Natural killer cell (primary cell): ENCODE results near the gene AP1M1. TPM values are rescaled to one million over a fixed set of nuclear protein-coding genes. Genes with fewer than 3 reads are reported as not detected.

Experiments
- ATAC-seq, 3 donors: fragments of 150-1000 bp in 2 of 3; fragments of 200-7000 bp in 1 of 3; cut with Tn5 transposase; 1 replicate in 1 of 3; 2 replicates in 2 of 3; pipeline ENCODE4 v1.10.0; 2021; ENCODE audit warnings: mild to moderate bottlenecking in 2 of 3, moderate library complexity in 2 of 3
- DNase-seq, 2 donors: peaks; one replicate each; pipeline versions ENCODE4 v3.0.0 to v3.0.0-alpha.2; 2013 to 2021; ENCODE audit warnings: mixed read lengths in 1 of 2
- H3K27ac ChIP-seq: one replicate; pipeline ENCODE4 v1.5.1; 2013; ENCODE audit warnings: mild to moderate bottlenecking, low read length
- H3K27me3 ChIP-seq: one replicate; pipeline ENCODE4 v1.6.1; 2013; ENCODE audit warnings: low read length; ENCODE audit not compliant: control insufficient read depth, insufficient read depth
- H3K36me3 ChIP-seq: one replicate; pipeline ENCODE4 v1.6.1; 2013; ENCODE audit warnings: low read length; ENCODE audit not compliant: control insufficient read depth, insufficient read depth
- H3K4me1 ChIP-seq: one replicate; pipeline ENCODE4 v1.6.1; 2013; ENCODE audit warnings: low read length; ENCODE audit not compliant: control insufficient read depth, insufficient read depth
- H3K4me3 ChIP-seq: one replicate; pipeline ENCODE4 v1.5.1; 2013; ENCODE audit warnings: low read length
- H3K9me3 ChIP-seq: one replicate; pipeline ENCODE4 v1.6.1; 2013; ENCODE audit warnings: low read length; ENCODE audit not compliant: control insufficient read depth, insufficient read depth
- H3K27ac Mint-ChIP-seq, 2 donors: one replicate each; pipeline ENCODE4 v1.8.0; 2022; ENCODE audit warnings: mild to moderate bottlenecking in 2 of 2, mixed read lengths in 2 of 2, moderate library complexity in 1 of 2
- H3K27me3 Mint-ChIP-seq, 2 donors: one replicate each; pipeline ENCODE4 v1.8.0; 2022; ENCODE audit warnings: low read depth in 2 of 2, mixed read lengths in 2 of 2
- H3K36me3 Mint-ChIP-seq: one replicate; pipeline ENCODE4 v1.8.0; 2022; ENCODE audit warnings: mixed read lengths
- H3K4me1 Mint-ChIP-seq, 2 donors: one replicate each; pipeline ENCODE4 v1.8.0; 2022; ENCODE audit warnings: mixed read lengths in 2 of 2
- H3K4me3 Mint-ChIP-seq: one replicate; pipeline ENCODE4 v1.8.0; 2022; ENCODE audit warnings: mild to moderate bottlenecking, moderate library complexity, mixed read lengths
- H3K9me3 Mint-ChIP-seq, 2 donors: one replicate each; pipeline ENCODE4 v1.8.0; 2022; ENCODE audit warnings: mixed read lengths in 2 of 2
- WGBS: methylation state at CpG from one replicate; pipeline ENCODE4 v1.1.7; 2013; ENCODE audit warnings: missing lambda C conversion rate; ENCODE audit not compliant: insufficient coverage; 5-methylcytosine and 5-hydroxymethylcytosine counted together
- intact Hi-C: fragments of 100-400 bp; cut with micrococcal nuclease; formaldehyde crosslinking; loops from one replicate; pipeline ENCODE4 v1.14.2; 2022
- total RNA-seq, 4 donors: library from RNA; stranded (reverse); fragments of 120-200 nt in 1 of 4; gene quantifications; one replicate each; pipeline versions ENCODE4 v1.2.3 to v1.2.4, GENCODE V29; 2013 to 2022
- TF ChIP-seq, protein P1 (sequence below): fragments of 200-600 bp; IDR thresholded peaks from one replicate; pipeline ENCODE4 v1.8.0; 2022; ENCODE audit warnings: antibody characterized with exemption

The AP1M1 gene
- total RNA-seq, 3 donors from 2014 or later (not counting 1 experiment from before 2014, with no cell fraction given), result 99.0 to 124 (median 100) TPM

- intact Hi-C loops, result no loop called here
- no peak overlapping the region for H3K4me3 Mint-ChIP-seq
- no peaks in the 10 kb centered on the region for H3K36me3 Mint-ChIP-seq
- no peak overlapping the region for H3K4me3 ChIP-seq
- H3K27ac Mint-ChIP-seq, result no peak overlapping the region
- no peaks in the 10 kb centered on the region for H3K4me1 Mint-ChIP-seq
- H3K36me3 ChIP-seq, result no peaks in the 10 kb centered on the region
- H3K27ac ChIP-seq, result no peak overlapping the region
- no peaks in the 10 kb centered on the region for H3K27me3 ChIP-seq
- peaks cover 5% of the 10 kb centered on the region for H3K4me1 ChIP-seq
- peaks cover 0 to 5% of the 10 kb centered on the region in 2 donors for H3K27me3 Mint-ChIP-seq
- DNase-seq (no peak), ATAC-seq (peak in 1 of 3 donors; percentile 27)
- TF ChIP-seq, protein P1, sequence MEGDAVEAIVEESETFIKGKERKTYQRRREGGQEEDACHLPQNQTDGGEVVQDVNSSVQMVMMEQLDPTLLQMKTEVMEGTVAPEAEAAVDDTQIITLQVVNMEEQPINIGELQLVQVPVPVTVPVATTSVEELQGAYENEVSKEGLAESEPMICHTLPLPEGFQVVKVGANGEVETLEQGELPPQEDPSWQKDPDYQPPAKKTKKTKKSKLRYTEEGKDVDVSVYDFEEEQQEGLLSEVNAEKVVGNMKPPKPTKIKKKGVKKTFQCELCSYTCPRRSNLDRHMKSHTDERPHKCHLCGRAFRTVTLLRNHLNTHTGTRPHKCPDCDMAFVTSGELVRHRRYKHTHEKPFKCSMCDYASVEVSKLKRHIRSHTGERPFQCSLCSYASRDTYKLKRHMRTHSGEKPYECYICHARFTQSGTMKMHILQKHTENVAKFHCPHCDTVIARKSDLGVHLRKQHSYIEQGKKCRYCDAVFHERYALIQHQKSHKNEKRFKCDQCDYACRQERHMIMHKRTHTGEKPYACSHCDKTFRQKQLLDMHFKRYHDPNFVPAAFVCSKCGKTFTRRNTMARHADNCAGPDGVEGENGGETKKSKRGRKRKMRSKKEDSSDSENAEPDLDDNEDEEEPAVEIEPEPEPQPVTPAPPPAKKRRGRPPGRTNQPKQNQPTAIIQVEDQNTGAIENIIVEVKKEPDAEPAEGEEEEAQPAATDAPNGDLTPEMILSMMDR, result no peak
- H3K9me3 Mint-ChIP-seq, result no peaks in the 10 kb centered on the region
- WGBS, result 93% methylated on average over 23 of the region's 27 CpGs
- H3K9me3 ChIP-seq, result no peaks in the 10 kb centered on the region
These were observed 95.7 kb downstream of the AP1M1 start for GRCh38 chr19:16293118-16294091.

DNA sequence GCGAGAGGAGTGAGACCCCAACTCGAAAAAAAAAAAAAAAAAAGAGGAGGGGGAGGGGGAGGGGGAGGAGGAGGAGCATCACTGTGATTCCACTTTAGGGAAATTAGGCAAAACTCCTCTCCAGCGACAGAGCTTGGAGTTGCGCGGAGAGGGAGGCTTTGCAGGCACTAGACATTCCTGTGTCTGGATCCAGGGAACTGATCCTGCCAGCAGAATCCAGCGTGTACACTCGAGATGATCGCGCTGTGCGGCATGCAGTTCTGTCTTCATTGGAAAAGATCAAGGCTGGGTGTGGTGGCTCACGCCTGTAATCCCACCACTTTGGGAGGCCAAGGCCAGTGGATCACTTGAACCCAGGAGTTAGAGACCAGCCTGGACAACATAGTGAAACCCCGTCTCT lies 97.3 kb downstream of the AP1M1 start:
- Mint-ChIP-seq H3K4me3 (no peak overlapping the region), H3K4me1 (no peaks in the 10 kb centered on the region), H3K9me3 (no peaks in the 10 kb centered on the region), H3K27ac (no peak overlapping the region), H3K27me3 (peaks cover 0 to 2% of the 10 kb centered on the region in 2 donors), H3K36me3 (no peaks in the 10 kb centered on the region)
- WGBS, result 84% methylated on average over 11 of the region's 12 CpGs
- ATAC-seq (no peak), DNase-seq (no peak)
- H3K9me3 ChIP-seq, result no peaks in the 10 kb centered on the region
- H3K36me3 ChIP-seq, result no peaks in the 10 kb centered on the region
- intact Hi-C loops, result no loop called here
- peaks cover 2% of the 10 kb centered on the region for H3K4me1 ChIP-seq
- H3K27ac ChIP-seq, result no peak overlapping the region
- no peak overlapping the region for H3K4me3 ChIP-seq
- TF ChIP-seq, protein P1, result no peak
- no peaks in the 10 kb centered on the region for H3K27me3 ChIP-seq

Other genes with a start within 250 kb of the AP1M1 start
- not detected for gene OR10H4, start 248.9 kb upstream of the AP1M1 start, total RNA-seq
- 100 to 1,000 TPM; 239 to 283 (median 266) TPM for gene TPM4, start 121.4 kb upstream of the AP1M1 start, total RNA-seq
- 100 to 1,000 TPM; 137 to 161 (median 149) TPM for gene RAB8A, start 86.0 kb upstream of the AP1M1 start, total RNA-seq
- 100 to 1,000 TPM; 203 to 319 (median 278) TPM for gene HSH2D, start 54.2 kb upstream of the AP1M1 start, total RNA-seq
- not detected for gene CIB3, start 24.4 kb upstream of the AP1M1 start, total RNA-seq
- gene FAM32A, start 12.5 kb upstream of the AP1M1 start, total RNA-seq, result 10 to 100 TPM; 46.3 to 69.3 (median 63.3) TPM
- 100 to 1,000 TPM; 246 to 645 (median 377) TPM for gene KLF2, start 126.9 kb downstream of the AP1M1 start, total RNA-seq